IMR-90 (cell line): ENCODE data around the gene ZCCHC17.

Experiments used
- CTCF ChIP-seq: conservative IDR thresholded peaks from 2 replicates; pipeline ENCODE4 v1.5.1; 2012; ENCODE audit warnings: mild to moderate bottlenecking, low read depth, low read length, improper control_type of control experiment
- MXI1 ChIP-seq: IDR thresholded peaks from 2 replicates; pipeline ENCODE4 v1.6.1; 2012; ENCODE audit warnings: low read depth, mild to moderate bottlenecking, low read length, moderate library complexity, borderline replicate concordance
- POLR2A ChIP-seq: IDR thresholded peaks from 2 replicates; pipeline ENCODE4 v1.6.1; 2012; ENCODE audit warnings: mild to moderate bottlenecking, low read depth, low read length
- RCOR1 ChIP-seq: IDR thresholded peaks from 2 replicates; pipeline ENCODE4 v1.6.1; 2012; ENCODE audit warnings: mild to moderate bottlenecking, low read length, improper control_type of control experiment; ENCODE audit not compliant: insufficient replicate concordance
- RFX5 ChIP-seq: IDR thresholded peaks from 2 replicates; pipeline ENCODE4 v1.8.0; 2012; ENCODE audit warnings: low read depth, mild to moderate bottlenecking, low read length, moderate library complexity
- USF2 ChIP-seq: fragments of 150-350 bp; IDR thresholded peaks from 2 replicates; pipeline ENCODE4 v1.6.1; 2017; ENCODE audit warnings: mild to moderate bottlenecking, antibody characterized with exemption, low read length, low read depth

- TF ChIP-seq CTCF (peak; percentile 44), RFX5 (no peak), RCOR1 (no peak), POLR2A (no peak), USF2 (no peak), MXI1 (no peak)
Measured at GRCh38 chr1:31396633-31397351, 100.0 kb downstream of the ZCCHC17 start.
